Liver (tissue), 3 donors: ENCODE results near the gene BEAN1.

Experiments
- EGR1 ChIP-seq, 2 donors: IDR thresholded peaks; 2 replicates each; pipeline ENCODE4 v1.6.1; 2016 to 2018; ENCODE audit warnings: antibody characterized with exemption in 2 of 2, low read depth in 2 of 2
- TF ChIP-seq, protein P1 (sequence below): fragments of 150-350 bp; IDR thresholded peaks from 2 replicates; pipeline ENCODE4 v1.5.1; 2017; ENCODE audit warnings: improper control_type of control experiment, low read depth, low read length; ENCODE audit not compliant: missing input control
- TF ChIP-seq, protein P2 (sequence below): IDR thresholded peaks from 2 replicates; pipeline ENCODE4 v1.6.1; 2016; ENCODE audit warnings: antibody characterized with exemption, mild to moderate bottlenecking
- TF ChIP-seq, protein P3 (sequence below): IDR thresholded peaks from 2 replicates; pipeline ENCODE4 v1.6.1; 2016; ENCODE audit warnings: antibody characterized with exemption
- donor health status: healthy.
- donor health status: healthy.

DNA sequence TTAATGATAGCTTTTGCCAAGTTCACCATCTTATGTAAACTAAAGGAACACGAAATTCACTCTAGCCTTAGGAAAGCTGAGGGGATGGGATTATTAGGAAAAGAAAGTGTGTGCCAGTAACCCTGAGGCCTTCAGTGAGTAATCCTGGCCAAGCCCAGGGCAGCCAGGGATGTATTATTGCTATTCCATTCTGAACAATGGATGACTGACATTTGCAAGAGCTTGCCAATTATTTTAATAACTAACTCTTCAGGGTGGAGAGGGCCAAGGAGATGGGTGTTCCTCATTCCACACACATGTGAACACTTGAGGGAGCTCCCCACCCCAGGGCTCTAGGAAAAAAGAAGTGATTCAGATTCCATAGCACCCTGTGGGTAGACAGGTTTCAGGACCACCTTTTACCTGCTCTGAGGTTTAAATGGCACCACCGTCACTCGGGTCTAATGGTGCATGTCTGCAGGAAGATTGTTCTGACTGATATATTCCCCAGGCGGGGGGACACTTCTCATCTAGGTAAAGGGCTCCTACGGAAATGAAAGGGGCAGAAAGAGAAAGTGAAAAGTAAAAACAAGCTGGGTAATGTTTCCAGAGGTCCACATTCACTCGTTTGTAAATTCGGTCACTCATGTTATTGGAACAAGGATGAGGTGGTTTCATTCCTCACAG, 81.3 kb downstream of the BEAN1 start:
- TF ChIP-seq, protein P1, sequence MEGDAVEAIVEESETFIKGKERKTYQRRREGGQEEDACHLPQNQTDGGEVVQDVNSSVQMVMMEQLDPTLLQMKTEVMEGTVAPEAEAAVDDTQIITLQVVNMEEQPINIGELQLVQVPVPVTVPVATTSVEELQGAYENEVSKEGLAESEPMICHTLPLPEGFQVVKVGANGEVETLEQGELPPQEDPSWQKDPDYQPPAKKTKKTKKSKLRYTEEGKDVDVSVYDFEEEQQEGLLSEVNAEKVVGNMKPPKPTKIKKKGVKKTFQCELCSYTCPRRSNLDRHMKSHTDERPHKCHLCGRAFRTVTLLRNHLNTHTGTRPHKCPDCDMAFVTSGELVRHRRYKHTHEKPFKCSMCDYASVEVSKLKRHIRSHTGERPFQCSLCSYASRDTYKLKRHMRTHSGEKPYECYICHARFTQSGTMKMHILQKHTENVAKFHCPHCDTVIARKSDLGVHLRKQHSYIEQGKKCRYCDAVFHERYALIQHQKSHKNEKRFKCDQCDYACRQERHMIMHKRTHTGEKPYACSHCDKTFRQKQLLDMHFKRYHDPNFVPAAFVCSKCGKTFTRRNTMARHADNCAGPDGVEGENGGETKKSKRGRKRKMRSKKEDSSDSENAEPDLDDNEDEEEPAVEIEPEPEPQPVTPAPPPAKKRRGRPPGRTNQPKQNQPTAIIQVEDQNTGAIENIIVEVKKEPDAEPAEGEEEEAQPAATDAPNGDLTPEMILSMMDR, result no peak
- TF ChIP-seq, protein P2, sequence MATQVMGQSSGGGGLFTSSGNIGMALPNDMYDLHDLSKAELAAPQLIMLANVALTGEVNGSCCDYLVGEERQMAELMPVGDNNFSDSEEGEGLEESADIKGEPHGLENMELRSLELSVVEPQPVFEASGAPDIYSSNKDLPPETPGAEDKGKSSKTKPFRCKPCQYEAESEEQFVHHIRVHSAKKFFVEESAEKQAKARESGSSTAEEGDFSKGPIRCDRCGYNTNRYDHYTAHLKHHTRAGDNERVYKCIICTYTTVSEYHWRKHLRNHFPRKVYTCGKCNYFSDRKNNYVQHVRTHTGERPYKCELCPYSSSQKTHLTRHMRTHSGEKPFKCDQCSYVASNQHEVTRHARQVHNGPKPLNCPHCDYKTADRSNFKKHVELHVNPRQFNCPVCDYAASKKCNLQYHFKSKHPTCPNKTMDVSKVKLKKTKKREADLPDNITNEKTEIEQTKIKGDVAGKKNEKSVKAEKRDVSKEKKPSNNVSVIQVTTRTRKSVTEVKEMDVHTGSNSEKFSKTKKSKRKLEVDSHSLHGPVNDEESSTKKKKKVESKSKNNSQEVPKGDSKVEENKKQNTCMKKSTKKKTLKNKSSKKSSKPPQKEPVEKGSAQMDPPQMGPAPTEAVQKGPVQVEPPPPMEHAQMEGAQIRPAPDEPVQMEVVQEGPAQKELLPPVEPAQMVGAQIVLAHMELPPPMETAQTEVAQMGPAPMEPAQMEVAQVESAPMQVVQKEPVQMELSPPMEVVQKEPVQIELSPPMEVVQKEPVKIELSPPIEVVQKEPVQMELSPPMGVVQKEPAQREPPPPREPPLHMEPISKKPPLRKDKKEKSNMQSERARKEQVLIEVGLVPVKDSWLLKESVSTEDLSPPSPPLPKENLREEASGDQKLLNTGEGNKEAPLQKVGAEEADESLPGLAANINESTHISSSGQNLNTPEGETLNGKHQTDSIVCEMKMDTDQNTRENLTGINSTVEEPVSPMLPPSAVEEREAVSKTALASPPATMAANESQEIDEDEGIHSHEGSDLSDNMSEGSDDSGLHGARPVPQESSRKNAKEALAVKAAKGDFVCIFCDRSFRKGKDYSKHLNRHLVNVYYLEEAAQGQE, result no peak
- TF ChIP-seq EGR1 (IDR thresholded peaks at IDR 0.05; ENCODE audit: low read depth in 2 of 2), result no peak
- TF ChIP-seq, protein P3, sequence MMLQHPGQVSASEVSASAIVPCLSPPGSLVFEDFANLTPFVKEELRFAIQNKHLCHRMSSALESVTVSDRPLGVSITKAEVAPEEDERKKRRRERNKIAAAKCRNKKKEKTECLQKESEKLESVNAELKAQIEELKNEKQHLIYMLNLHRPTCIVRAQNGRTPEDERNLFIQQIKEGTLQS, result no peak
